HCT116 (cell line): Measurements from ENCODE around the gene LRRC15.

Experiments
- EZH2 ChIP-seq: fragments of 200-600 bp; sonication (generic); IDR thresholded peaks from 2 replicates; pipeline ENCODE4 v1.6.1; 2017; ENCODE audit warnings: antibody characterized with exemption, mixed run types
- EZH2phosphoT487 ChIP-seq: fragments of 200-600 bp; IDR thresholded peaks from 2 replicates; pipeline ENCODE4 v1.6.1; 2018; ENCODE audit warnings: antibody characterized with exemption, borderline replicate concordance
- JUND ChIP-seq: IDR thresholded peaks from 2 replicates; pipeline ENCODE4 v1.6.1; 2012
- POLR2A ChIP-seq: IDR thresholded peaks from 2 replicates; pipeline ENCODE4 v1.7.0; 2011; ENCODE audit warnings: borderline replicate concordance; ENCODE audit not compliant: insufficient read depth, insufficient read length; ENCODE audit errors: extremely low read depth
- POLR2AphosphoS5 ChIP-seq: IDR thresholded peaks from 2 replicates; pipeline ENCODE4 v1.6.1; 2011; ENCODE audit warnings: mild to moderate bottlenecking, low read depth, low read length, moderate library complexity
- RAD21 ChIP-seq: IDR thresholded peaks from 2 replicates; pipeline ENCODE4 v1.6.1; 2012; ENCODE audit warnings: low read depth, mild to moderate bottlenecking
- REST ChIP-seq: IDR thresholded peaks from 2 replicates; pipeline ENCODE4 v1.6.1; 2012; ENCODE audit warnings: low read depth
- SIN3A ChIP-seq: IDR thresholded peaks from 2 replicates; pipeline ENCODE4 v1.6.1; 2012; ENCODE audit warnings: low read depth
- SP1 ChIP-seq: IDR thresholded peaks from 2 replicates; pipeline ENCODE4 v1.6.1; 2012; ENCODE audit warnings: low read depth
- YY1 ChIP-seq: IDR thresholded peaks from 2 replicates; pipeline ENCODE4 v1.6.1; 2011; ENCODE audit warnings: low read length, low read depth, moderate library complexity, mild to moderate bottlenecking; ENCODE audit not compliant: insufficient replicate concordance; ENCODE audit errors: extremely low read depth
- ZFX ChIP-seq: fragments of 450-650 bp; IDR thresholded peaks from 2 replicates; pipeline ENCODE4 v1.6.1; 2017
- ZNF274 ChIP-seq: fragments of 200-500 bp; sonication (Bioruptor generic); IDR thresholded peaks from 2 replicates; pipeline ENCODE4 v1.6.1; 2014; ENCODE audit warnings: mild to moderate bottlenecking, low read depth, low read length, inconsistent platforms
- TF ChIP-seq, protein P1 (sequence below), 3 experiments: fragments of 200-600 bp in 1 of 3; sonication (generic) in 1 of 3; IDR thresholded peaks in 2 of 3; conservative IDR thresholded peaks in 1 of 3; 2 replicates each; pipeline ENCODE4 v1.5.1; 2012 to 2017; ENCODE audit warnings: low read depth in 2 of 3, low read length in 2 of 3, antibody characterized with exemption in 1 of 3, borderline replicate concordance in 1 of 3, control low read depth in 1 of 3, mild to moderate bottlenecking in 1 of 3, mixed read lengths in 1 of 3, mixed run types in 1 of 3, moderate library complexity in 1 of 3; ENCODE audit not compliant: insufficient read depth in 1 of 3
- TF ChIP-seq, protein P2 (sequence below): IDR thresholded peaks from 2 replicates; pipeline ENCODE4 v1.6.1; 2012

DNA sequence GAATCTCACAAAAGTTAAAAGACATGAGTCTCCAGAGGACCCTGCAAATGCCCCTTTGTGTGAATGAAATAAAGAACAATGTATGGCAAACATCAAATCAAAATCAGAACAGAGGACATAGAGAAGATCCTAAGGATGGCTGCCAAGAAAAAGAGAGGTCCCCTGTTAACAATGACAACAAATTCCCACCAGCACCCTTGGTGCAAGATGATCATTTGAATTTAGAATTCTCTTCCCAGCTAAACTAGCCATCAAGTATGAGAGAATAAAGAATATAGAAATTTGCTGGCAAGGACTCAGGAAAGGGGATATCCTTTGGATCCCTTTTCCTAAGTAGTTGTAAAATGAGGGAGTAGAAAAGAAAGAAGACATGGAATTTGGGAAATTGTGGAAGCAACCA is 21.3 kb upstream of the LRRC15 start:
- TF ChIP-seq, protein P1, sequence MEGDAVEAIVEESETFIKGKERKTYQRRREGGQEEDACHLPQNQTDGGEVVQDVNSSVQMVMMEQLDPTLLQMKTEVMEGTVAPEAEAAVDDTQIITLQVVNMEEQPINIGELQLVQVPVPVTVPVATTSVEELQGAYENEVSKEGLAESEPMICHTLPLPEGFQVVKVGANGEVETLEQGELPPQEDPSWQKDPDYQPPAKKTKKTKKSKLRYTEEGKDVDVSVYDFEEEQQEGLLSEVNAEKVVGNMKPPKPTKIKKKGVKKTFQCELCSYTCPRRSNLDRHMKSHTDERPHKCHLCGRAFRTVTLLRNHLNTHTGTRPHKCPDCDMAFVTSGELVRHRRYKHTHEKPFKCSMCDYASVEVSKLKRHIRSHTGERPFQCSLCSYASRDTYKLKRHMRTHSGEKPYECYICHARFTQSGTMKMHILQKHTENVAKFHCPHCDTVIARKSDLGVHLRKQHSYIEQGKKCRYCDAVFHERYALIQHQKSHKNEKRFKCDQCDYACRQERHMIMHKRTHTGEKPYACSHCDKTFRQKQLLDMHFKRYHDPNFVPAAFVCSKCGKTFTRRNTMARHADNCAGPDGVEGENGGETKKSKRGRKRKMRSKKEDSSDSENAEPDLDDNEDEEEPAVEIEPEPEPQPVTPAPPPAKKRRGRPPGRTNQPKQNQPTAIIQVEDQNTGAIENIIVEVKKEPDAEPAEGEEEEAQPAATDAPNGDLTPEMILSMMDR (IDR thresholded peaks at IDR 0.05 in 2 of 3, conservative IDR thresholded peaks at IDR 0.05 in 1 of 3; ENCODE audit: borderline replicate concordance in 1 of 3, insufficient read depth in 1 of 3, low read depth in 2 of 3, low read length in 2 of 3), result no peak
- no peak for TF ChIP-seq POLR2AphosphoS5
- no peak for TF ChIP-seq YY1
- TF ChIP-seq POLR2A, result no peak
- TF ChIP-seq, protein P2, sequence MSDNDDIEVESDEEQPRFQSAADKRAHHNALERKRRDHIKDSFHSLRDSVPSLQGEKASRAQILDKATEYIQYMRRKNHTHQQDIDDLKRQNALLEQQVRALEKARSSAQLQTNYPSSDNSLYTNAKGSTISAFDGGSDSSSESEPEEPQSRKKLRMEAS, result no peak
- no peak for TF ChIP-seq EZH2phosphoT487
- TF ChIP-seq SP1, result no peak
- TF ChIP-seq SIN3A, result no peak
- TF ChIP-seq EZH2, result no peak
- no peak for TF ChIP-seq REST
- no peak for TF ChIP-seq ZFX
- TF ChIP-seq JUND, result no peak
- no peak for TF ChIP-seq RAD21
- TF ChIP-seq ZNF274, result no peak
